Frontal cortex (tissue), 4 donors: Measurements from ENCODE around the gene SIDT2. TPM values are rescaled to one million over a fixed set of nuclear protein-coding genes. Genes with fewer than 3 reads are reported as not detected.
A peak's percentile ranks its signal among the peaks of the same experiment; 100 is the strongest.

Experiments
- DNase-seq, 2 donors: peaks; one replicate each; pipeline ENCODE4 v3.0.0; 2012; ENCODE audit warnings: low spot score in 2 of 2
- FAIRE-seq: peaks from 2 replicates; lab custom pipeline; 2012; peaks lifted over from hg19 to GRCh38; lab: Jason Lieb, UNC
- total RNA-seq: library from RNA; depleted of rRNA; stranded (reverse); fragments of >200 nt; gene quantifications from one replicate; pipeline ENCODE4 v1.2.3, GENCODE V29; 2014
- donor health status: control.
- donor health status: control.
- donor health status: control.

The SIDT2 gene
- total RNA-seq, 1 donor from 2014 or later, result 9.4 TPM

- FAIRE-seq, result no peak
These were observed 53.7 kb downstream of the SIDT2 start, which contains the start of gene RNF214 for GRCh38 chr11:117232092-117232878. TSS of gene RNF214 (plus strand) at chr11:117232671. CDS start at chr11:117234273, 1,602 bp downstream.

GRCh38 chr11:117232911-117233409 lies 54.4 kb downstream of the SIDT2 start:
- FAIRE-seq (no peak), DNase-seq (peak in 1 of 2 donors; percentile 41)

More at GRCh38 chr11:117232092-117232878, 53.7 kb downstream of the SIDT2 start, which contains the start of gene RNF214:
- DNase-seq, result peak; percentile 98 to 99

DNA sequence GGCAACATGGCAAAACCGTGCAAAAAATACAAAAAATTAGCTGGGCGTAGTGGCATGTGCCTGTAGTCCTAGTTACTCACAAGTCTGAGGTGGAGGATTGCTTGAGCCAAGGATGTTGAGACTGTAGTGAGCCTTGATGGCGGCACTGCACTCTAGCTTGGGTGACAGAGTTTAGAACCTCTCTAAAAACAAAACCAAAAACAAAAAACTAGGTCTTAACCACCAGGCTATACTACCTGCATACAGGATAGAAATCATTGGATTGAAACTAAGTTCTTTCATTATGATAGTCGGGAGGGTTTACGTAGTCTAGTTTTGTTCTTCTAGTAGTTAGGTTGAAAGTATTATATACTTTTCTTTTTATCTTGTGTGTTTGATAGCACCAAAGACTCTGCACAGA lies 59.7 kb downstream of the SIDT2 start:
- DNase-seq (no peak), FAIRE-seq (no peak)

GRCh38 chr11:117239295-117239694 lies 60.8 kb downstream of the SIDT2 start:
- no peak for DNase-seq

More at GRCh38 chr11:117239295-117239694, 60.8 kb downstream of the SIDT2 start:
- FAIRE-seq, result no peak

Other genes starting within 250 kb of the SIDT2 start
- 27.3 TPM for gene SIK3, start 80.3 kb upstream of the SIDT2 start, total RNA-seq
- 400 TPM for gene PAFAH1B2, start 34.5 kb upstream of the SIDT2 start, total RNA-seq
- gene TAGLN, start 20.6 kb downstream of the SIDT2 start, total RNA-seq, result 17.5 TPM
- 20.0 TPM for gene PCSK7, start 53.3 kb downstream of the SIDT2 start, total RNA-seq
- gene RNF214, start 53.9 kb downstream of the SIDT2 start, total RNA-seq, result 15.1 TPM
- 3.7 TPM for gene BACE1-AS, start 112.6 kb downstream of the SIDT2 start, total RNA-seq
- 21.2 TPM for gene BACE1, start 137.5 kb downstream of the SIDT2 start, total RNA-seq
- gene CEP164, start 149.1 kb downstream of the SIDT2 start, total RNA-seq, result 15.1 TPM